GM23248 (cell line): ENCODE data around the gene PGBD5.

Experiments used
- EZH2 ChIP-seq: fragments of 200-600 bp; sonication (generic); IDR thresholded peaks from 2 replicates; pipeline ENCODE4 v1.6.1; 2018; ENCODE audit warnings: antibody characterized with exemption, mild to moderate bottlenecking; ENCODE audit not compliant: insufficient read depth, poor library complexity, severe bottlenecking
- EZH2phosphoT487 ChIP-seq: fragments of 200-600 bp; sonication (generic); IDR thresholded peaks from 2 replicates; pipeline ENCODE4 v1.6.1; 2018; ENCODE audit warnings: antibody characterized with exemption, moderate library complexity, mild to moderate bottlenecking, low read depth; ENCODE audit not compliant: insufficient read depth

DNA sequence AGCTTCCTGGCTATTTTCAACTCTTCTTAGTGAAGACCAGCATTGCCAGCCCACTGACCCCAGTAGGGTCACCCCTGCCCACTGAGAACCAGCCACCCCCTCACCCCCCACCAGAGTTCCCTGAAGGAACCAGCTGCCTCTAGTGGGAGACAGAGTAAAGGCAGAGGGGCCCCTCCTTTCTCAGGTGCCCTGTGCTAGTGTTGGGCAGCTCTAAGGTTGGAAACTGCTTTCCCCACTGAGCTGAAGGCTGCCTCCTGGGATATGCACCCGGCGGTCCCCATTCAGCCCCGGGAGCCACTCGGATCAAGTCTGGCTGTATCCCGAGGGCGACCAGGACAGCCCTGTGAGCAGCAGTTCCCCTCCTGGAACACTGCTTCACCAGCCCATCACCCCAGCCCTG is 111.0 kb downstream of the PGBD5 start:
- TF ChIP-seq EZH2 (no peak), EZH2phosphoT487 (no peak)
